DMS53 treated with DMSO at 0.1 percent for 48 hours (cell line): ENCODE measurements around the gene TBX20.
"Not testable (repeated sequence)": the region's sequence is repeated elsewhere in the genome, so short reads cannot be mapped to it uniquely, and the experiment has no call there.

Experiments
- DNase-seq: peaks from one replicate; lab custom pipeline; 2025; ENCODE audit not compliant: unreplicated experiment; lab: John Stamatoyannopoulos, UW

TBX20 gene

GRCh38 chr7:35256256-35257175 lies 2.6 kb upstream of the TBX20 start:
- DNase-seq, result no peak

DNA sequence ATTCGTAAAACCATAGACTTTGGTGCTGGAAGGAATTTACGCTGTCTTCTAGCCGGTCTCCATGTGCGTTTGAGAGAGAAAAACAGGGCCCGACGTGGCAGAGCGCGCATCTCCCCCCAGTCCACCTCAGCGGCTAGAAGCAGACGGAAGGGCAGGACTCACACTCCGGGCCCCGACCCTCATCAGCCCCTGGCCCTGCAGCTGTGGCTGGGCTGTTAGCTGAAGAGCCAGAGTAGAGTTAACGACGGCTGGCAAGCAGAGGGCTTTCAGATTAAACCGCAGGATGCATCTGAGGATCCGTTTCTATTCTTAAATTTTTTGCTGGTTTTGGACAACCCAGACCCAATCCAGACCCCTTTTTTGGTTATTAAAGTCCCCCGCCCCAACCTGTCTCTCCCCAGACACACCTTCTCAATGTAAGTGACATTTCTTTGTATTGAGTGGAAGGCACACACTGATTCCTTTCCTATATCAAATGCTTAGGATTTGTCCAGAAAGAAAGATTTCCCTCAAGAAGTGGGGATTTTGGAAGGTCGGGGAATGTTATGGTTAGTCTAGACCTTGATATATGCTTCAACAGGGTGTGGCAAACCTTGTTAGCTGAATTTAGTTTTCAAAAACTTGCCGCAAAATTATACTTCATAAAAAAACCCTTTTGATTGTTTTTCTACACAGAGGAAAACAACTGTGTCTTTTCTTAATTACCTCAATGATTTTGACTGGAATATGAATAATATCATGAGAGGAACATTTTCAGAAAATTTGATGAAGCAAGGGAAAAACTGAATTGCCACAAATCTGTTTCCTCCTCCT lies 1.7 kb upstream of the TBX20 start:
- DNase-seq, result no peak

- peak; percentile 56 for DNase-seq
Observed at GRCh38 chr7:35254496-35255442, 869 bp upstream of the TBX20 start.

DNA sequence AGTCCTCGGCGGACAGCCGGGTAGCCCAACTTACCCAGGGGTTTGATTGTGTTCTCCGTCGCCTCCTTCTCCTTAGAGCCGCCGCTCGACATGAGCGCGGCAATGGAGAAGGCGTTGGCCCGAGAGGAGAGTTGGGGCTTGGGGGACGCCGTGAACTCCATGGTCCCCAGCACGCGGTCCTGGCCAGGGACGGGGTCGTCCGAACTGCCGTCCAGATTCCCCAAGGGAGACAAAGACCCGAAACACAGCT lies 515 bp downstream of the TBX20 start:
- no peak for DNase-seq

DNA sequence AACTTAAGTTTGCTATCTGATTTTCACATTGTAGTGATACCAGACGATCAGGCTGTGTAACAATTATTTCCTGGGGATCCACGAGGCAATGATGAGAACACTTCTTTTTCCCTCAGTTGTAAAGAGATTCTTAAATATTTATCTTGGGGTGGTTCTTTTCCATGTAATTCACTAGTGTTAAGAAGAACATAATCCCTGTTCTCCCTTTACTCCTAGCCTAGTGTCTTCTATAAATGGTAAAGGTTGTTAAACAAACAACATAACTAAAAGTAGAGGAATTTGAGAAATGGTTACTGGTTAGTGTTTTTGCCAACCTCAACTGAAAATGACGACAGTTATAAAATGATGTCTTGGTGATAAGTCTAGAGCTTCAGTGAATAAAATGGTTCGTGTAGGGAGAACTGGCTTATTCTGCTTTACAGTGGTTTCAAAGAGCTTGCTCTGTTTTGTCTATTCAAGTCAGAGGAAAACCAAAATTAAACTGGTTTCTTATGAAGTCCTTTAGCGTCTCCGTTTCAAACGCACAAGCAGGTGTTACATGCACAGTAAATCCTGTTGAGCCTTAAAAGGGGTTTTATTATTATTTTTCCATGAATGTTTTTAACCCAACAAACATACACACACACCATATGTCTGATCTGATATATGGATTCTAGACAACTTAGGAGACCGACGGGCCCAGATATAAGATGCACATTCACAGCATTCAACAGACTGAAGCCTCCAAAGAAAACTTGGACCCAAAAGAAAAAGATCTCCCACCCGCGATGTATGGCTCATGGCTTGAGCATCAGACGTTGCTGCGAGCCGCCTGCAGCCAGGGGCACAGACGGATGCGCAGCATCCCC lies 1.1 kb downstream of the TBX20 start:
- no peak for DNase-seq

- DNase-seq, result no peak
Observed at GRCh38 chr7:35251606-35252310, 2.1 kb downstream of the TBX20 start.

- no peak for DNase-seq
Observed at GRCh38 chr7:35250941-35251340, 3.0 kb downstream of the TBX20 start.

DNA sequence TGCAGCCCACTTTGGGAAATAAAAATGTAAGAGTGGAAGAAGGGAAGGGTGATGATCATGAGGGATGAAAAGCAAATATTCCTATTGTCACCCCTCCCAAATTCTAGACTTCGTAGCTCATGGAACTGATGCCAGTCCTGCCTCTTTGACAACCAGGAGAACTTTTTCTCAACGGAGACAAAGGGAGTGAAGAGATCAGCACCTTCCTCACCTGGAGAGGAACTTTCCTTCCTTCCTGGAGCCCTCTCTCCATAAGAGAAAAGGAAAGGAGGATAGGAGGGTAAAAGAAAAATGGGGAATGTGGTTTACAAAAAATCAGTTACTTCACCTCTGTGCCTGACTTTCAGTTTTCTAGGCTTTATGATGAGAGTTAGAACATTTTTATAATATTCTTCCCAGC lies 3.4 kb downstream of the TBX20 start:
- no peak for DNase-seq

GRCh38 chr7:35249537-35249907 lies 4.4 kb downstream of the TBX20 start:
- DNase-seq, result no peak

DNA sequence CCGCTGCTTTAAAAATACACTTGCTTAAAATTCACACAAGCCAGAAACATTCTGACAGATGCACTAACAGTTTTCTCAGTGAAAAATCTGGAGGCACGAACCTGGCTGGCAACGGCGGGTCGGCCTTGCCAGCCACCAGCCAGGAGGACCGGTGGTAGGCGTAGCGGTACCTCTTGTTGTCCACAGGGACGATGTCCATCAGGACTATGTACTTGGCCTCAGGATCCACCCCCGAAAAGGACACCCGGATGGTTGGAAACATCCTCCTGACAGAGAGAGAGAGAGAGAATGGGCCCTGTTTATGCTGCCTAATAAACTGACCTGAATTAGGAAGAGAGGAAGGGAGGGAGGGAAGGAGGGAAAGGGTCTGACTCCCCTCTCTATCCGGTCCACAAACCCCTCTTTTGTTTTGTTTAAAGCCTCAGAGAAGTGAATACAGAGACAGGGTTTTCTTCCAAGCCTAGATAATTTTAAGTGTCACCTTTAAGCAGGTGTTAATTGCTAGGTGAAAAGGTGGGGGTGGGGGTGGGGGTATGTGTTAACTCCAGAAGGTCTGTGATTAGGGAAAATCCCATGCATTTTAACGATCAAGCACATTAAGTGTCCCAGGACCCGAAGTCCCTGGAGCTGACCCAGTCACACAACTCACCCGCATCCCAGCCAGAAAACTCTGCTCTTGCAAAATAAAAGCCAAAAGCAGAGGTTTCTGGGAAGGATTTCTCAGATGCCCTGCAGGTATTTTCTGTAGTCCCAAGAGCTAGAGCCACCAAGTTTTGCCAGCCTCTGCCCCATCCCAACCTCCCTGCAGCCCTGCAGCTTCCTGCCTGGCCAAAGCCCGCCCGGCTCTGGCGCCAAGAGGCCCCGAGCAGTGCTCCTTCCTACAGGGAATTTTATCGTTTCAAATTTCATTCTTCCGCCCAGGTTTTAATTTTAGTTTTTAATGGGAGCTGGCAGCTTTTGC lies 5.0 kb downstream of the TBX20 start:
- no peak for DNase-seq

GRCh38 chr7:35246819-35247218 lies 7.1 kb downstream of the TBX20 start:
- DNase-seq, result no peak

GRCh38 chr7:35241884-35242283 lies 12.0 kb downstream of the TBX20 start:
- DNase-seq, result no peak

GRCh38 chr7:35241436-35241835 lies 12.5 kb downstream of the TBX20 start:
- no peak for DNase-seq

DNA sequence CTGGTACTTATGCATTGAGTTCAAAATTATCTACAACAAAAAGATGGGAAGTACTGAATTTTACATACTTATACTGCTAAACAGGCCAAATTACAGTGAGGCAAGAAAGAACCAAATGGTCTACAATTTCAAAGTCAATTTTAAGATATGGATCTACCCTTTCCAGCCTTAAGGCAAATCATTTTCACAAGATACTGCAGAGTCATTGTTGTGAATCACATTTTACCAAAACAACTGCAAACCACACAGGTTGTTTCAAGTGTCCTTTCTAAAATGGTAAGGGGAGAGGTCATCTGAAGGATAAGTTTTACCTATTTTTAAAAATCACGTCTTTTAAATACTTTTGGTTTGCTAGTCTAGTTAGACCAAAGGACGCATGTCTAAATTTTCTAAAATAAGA lies 12.9 kb downstream of the TBX20 start:
- DNase-seq, result not testable (repeated sequence)

DNA sequence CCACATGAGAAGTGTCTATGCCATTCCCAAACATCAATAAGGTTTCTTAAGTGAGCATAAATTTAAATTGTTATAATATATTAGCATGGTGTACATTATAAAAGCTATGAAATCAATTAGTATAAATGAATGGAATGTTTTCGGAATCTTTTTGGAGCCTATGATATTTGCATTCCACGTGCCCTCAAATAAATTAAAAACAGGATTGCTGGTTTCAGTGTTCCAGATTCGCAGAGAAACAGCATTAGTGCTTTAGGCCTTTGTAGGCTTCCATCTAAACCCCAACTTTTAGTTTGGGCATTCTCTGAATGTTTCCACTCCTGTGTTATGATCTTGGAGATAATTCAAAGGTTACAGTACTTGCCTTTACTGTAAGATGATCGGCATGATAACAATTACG lies 15.4 kb downstream of the TBX20 start:
- not testable (repeated sequence) for DNase-seq

DNA sequence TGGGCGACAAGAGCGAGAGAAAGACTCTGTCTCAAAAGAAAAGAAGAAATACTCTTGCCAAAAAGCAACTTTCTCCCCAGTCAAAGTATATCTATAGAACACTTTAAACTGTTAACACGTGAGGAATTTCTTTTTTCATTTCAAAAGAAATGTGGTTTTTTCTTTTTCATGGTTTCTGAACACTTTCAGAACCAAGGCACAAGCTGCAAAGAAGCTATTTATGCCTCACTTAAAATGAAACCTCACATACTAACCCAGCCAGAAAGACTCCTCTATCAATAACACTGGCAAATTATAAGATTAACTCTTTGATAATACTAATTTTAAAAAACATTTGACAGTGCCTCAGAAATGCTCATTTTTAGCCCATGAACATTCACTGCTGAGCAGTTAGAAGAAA lies 20.9 kb downstream of the TBX20 start:
- no peak for DNase-seq

GRCh38 chr7:35231221-35231620 lies 22.7 kb downstream of the TBX20 start:
- not testable (repeated sequence) for DNase-seq

- not testable (repeated sequence) for DNase-seq
Observed at GRCh38 chr7:35229116-35229780, 24.7 kb downstream of the TBX20 start.
